Panc1 (cell line): ENCODE data around the gene ZNF410.
"Not testable (repeated sequence)": the region's sequence is repeated elsewhere in the genome, so short reads cannot be mapped to it uniquely, and the experiment has no call there.

ENCODE experiments used
- POLR2AphosphoS5 ChIP-seq: IDR thresholded peaks from 2 replicates; pipeline ENCODE4 v1.6.1; 2012; ENCODE audit warnings: mild to moderate bottlenecking, low read depth, low read length, moderate library complexity
- TF ChIP-seq, protein P1 (sequence below): fragments of 450-650 bp; IDR thresholded peaks from 2 replicates; pipeline ENCODE4 v1.5.1; 2017; ENCODE audit warnings: mild to moderate bottlenecking

DNA sequence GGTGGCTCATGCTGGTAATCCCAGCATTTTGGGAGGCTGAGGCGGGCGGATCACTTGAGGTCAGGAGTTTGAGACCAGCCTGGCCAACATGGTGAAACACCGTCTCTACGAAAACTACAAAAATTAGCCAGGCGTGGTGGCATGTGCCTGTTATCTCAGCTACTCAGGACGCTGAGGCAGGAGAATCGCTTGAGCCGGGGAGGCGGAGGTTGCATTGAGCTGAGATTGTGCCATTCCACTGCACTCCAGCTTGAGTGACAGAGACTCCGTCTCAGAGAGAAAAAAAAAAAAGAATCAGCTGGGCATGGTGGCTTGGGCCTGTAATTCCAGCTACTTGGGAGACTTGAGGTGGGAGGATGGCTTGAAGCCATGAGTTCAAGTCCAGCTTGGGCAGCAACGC lies 16.9 kb upstream of the ZNF410 start:
- TF ChIP-seq, protein P1, sequence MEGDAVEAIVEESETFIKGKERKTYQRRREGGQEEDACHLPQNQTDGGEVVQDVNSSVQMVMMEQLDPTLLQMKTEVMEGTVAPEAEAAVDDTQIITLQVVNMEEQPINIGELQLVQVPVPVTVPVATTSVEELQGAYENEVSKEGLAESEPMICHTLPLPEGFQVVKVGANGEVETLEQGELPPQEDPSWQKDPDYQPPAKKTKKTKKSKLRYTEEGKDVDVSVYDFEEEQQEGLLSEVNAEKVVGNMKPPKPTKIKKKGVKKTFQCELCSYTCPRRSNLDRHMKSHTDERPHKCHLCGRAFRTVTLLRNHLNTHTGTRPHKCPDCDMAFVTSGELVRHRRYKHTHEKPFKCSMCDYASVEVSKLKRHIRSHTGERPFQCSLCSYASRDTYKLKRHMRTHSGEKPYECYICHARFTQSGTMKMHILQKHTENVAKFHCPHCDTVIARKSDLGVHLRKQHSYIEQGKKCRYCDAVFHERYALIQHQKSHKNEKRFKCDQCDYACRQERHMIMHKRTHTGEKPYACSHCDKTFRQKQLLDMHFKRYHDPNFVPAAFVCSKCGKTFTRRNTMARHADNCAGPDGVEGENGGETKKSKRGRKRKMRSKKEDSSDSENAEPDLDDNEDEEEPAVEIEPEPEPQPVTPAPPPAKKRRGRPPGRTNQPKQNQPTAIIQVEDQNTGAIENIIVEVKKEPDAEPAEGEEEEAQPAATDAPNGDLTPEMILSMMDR, result not testable (repeated sequence)
- TF ChIP-seq POLR2AphosphoS5, result not testable (repeated sequence)
